Vagina (tissue), 2 donors: ENCODE measurements around the gene KDM4C.

Source experiments
- POLR2A ChIP-seq, 2 donors: fragments of 450-650 bp; IDR thresholded peaks; one replicate each; pipeline ENCODE4 v1.6.1; 2017; ENCODE audit warnings: antibody characterized with exemption in 2 of 2, mild to moderate bottlenecking in 2 of 2, moderate library complexity in 2 of 2
- POLR2AphosphoS5 ChIP-seq, 2 donors: sonication (generic); formaldehyde crosslinking; IDR thresholded peaks; one replicate each; pipeline ENCODE4 v1.9.0; 2017; ENCODE audit warnings: antibody characterized with exemption in 2 of 2, mild to moderate bottlenecking in 2 of 2, low read depth in 1 of 2; ENCODE audit not compliant: insufficient read depth in 1 of 2
- TF ChIP-seq, protein P1 (sequence below), 3 experiments: fragments of 450-650 bp in 2 of 3; fragments of 200-600 bp in 1 of 3; sonication (generic) in 1 of 3; IDR thresholded peaks; one replicate each; pipeline ENCODE4 v1.5.1; 2017 to 2019; ENCODE audit warnings: antibody characterized with exemption in 3 of 3, mild to moderate bottlenecking in 2 of 3, moderate library complexity in 2 of 3

DNA sequence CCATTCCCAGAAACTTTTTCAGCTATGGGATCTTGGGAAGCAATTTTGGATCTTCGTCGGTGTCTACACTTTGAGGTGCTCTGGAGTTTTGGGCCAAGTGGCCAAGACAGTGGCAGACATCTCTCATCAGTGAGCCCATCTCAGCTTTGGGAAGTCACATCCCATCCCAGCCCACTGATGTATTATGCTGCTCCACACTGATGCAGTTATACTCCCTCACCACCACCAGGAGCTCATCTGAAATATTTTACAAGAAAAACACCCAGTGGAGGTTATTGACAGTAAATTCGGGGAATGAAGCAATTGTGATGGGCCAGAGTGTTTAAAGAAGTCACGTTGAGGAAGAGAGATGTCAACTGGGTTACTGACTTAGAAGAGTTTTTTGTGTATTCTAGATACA is 378.0 kb downstream of the KDM4C start:
- TF ChIP-seq, protein P1, sequence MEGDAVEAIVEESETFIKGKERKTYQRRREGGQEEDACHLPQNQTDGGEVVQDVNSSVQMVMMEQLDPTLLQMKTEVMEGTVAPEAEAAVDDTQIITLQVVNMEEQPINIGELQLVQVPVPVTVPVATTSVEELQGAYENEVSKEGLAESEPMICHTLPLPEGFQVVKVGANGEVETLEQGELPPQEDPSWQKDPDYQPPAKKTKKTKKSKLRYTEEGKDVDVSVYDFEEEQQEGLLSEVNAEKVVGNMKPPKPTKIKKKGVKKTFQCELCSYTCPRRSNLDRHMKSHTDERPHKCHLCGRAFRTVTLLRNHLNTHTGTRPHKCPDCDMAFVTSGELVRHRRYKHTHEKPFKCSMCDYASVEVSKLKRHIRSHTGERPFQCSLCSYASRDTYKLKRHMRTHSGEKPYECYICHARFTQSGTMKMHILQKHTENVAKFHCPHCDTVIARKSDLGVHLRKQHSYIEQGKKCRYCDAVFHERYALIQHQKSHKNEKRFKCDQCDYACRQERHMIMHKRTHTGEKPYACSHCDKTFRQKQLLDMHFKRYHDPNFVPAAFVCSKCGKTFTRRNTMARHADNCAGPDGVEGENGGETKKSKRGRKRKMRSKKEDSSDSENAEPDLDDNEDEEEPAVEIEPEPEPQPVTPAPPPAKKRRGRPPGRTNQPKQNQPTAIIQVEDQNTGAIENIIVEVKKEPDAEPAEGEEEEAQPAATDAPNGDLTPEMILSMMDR (IDR thresholded peaks at IDR 0.05) = no peak
- TF ChIP-seq POLR2A (IDR thresholded peaks at IDR 0.05) (no peak), POLR2AphosphoS5 (IDR thresholded peaks at IDR 0.05; ENCODE audit: insufficient read depth in 1 of 2, low read depth in 1 of 2) (no peak)
